C4-2B (cell line): ENCODE results near the gene MSI2.

Experiments used
- H3K27ac ChIP-seq: fragments of 450-650 bp; 2 replicates; pipeline ENCODE4 v1.5.1; 2017
- CTCF ChIP-seq: fragments of 450-650 bp; conservative IDR thresholded peaks from 2 replicates; pipeline ENCODE4 v1.5.1; 2017; ENCODE audit warnings: mild to moderate bottlenecking
- ZFX ChIP-seq: fragments of 450-650 bp; IDR thresholded peaks from 2 replicates; pipeline ENCODE4 v1.6.1; 2017

MSI2 gene

GRCh38 chr17:57551321-57552079 lies 295.2 kb downstream of the MSI2 start:
- no peak for TF ChIP-seq CTCF
- TF ChIP-seq ZFX: no peak
- no peak overlapping the region for H3K27ac ChIP-seq

- no peak for TF ChIP-seq CTCF
- TF ChIP-seq ZFX: no peak
- no peak overlapping the region for H3K27ac ChIP-seq
Measured at GRCh38 chr17:57552114-57552624, 295.8 kb downstream of the MSI2 start.

- H3K27ac ChIP-seq: no peak overlapping the region
- TF ChIP-seq ZFX (no peak), CTCF (no peak)
Measured at GRCh38 chr17:57553526-57553925, 297.2 kb downstream of the MSI2 start.

GRCh38 chr17:57553991-57554825 lies 297.9 kb downstream of the MSI2 start:
- TF ChIP-seq ZFX (no peak), CTCF (no peak)
- no peak overlapping the region for H3K27ac ChIP-seq

- H3K27ac ChIP-seq: no peak overlapping the region
Measured at GRCh38 chr17:57554826-57555635, 298.7 kb downstream of the MSI2 start.

GRCh38 chr17:57555636-57556175 lies 299.4 kb downstream of the MSI2 start:
- H3K27ac ChIP-seq: no peak overlapping the region
- no peak for TF ChIP-seq CTCF
- no peak for TF ChIP-seq ZFX

More at GRCh38 chr17:57554826-57555635, 298.7 kb downstream of the MSI2 start:
- TF ChIP-seq ZFX (no peak), CTCF (no peak)
